DOHH2 (cell line): ENCODE data around the gene NPAS3.

Source experiments
- H3F3A ChIP-seq: fragments of 200-600 bp; sonication (generic), shearing (Covaris generic); 2 replicates; pipeline ENCODE4 v1.6.0; 2016; ENCODE audit warnings: antibody characterized with exemption, mild to moderate bottlenecking; ENCODE audit not compliant: control insufficient read depth, insufficient read depth
- H3K27ac ChIP-seq: fragments of 200-600 bp; sonication (generic); 2 replicates; pipeline ENCODE4 v1.5.1; 2014; ENCODE audit warnings: low read depth, mild to moderate bottlenecking, low read length, moderate library complexity
- H3K27me3 ChIP-seq: fragments of 200-600 bp; sonication (generic); 2 replicates; pipeline ENCODE4 v1.6.1; 2014; ENCODE audit warnings: mild to moderate bottlenecking, low read length, mixed read lengths; ENCODE audit not compliant: control insufficient read depth
- H3K36me3 ChIP-seq: fragments of 200-600 bp; sonication (generic); 2 replicates; pipeline ENCODE4 v1.6.1; 2014; ENCODE audit warnings: mild to moderate bottlenecking, low read length, moderate library complexity, mixed read lengths; ENCODE audit not compliant: control insufficient read depth
- H3K4me1 ChIP-seq: fragments of 200-600 bp; sonication (generic); 2 replicates; pipeline ENCODE4 v1.6.1; 2014; ENCODE audit warnings: mild to moderate bottlenecking, low read length, mixed read lengths; ENCODE audit not compliant: control insufficient read depth
- H3K4me2 ChIP-seq: fragments of 200-600 bp; sonication (generic); 2 replicates; pipeline ENCODE4 v1.6.0; 2014; ENCODE audit warnings: mild to moderate bottlenecking, low read length, moderate library complexity
- H3K4me3 ChIP-seq: fragments of 200-600 bp; sonication (generic); 2 replicates; pipeline ENCODE4 v1.5.1; 2014; ENCODE audit warnings: mild to moderate bottlenecking, low read length, mixed read lengths
- H3K79me2 ChIP-seq: fragments of 200-600 bp; sonication (generic); 2 replicates; pipeline ENCODE4 v1.6.1; 2014; ENCODE audit warnings: mild to moderate bottlenecking, low read length, mixed read lengths; ENCODE audit not compliant: control insufficient read depth
- H3K9me2 ChIP-seq: fragments of 200-600 bp; sonication (generic); replicated peaks from 2 replicates; pipeline ENCODE4 v1.6.1; 2014; ENCODE audit warnings: mild to moderate bottlenecking, low read length, mixed read lengths; ENCODE audit not compliant: control insufficient read depth
- H3K9me3 ChIP-seq: fragments of 200-600 bp; sonication (generic); 2 replicates; pipeline ENCODE4 v1.6.1; 2014; ENCODE audit warnings: antibody characterized with exemption, low read length, mixed read lengths; ENCODE audit not compliant: control insufficient read depth, insufficient read depth
- H4K20me1 ChIP-seq: fragments of 200-600 bp; sonication (generic); 2 replicates; pipeline ENCODE4 v1.6.0; 2014; ENCODE audit warnings: low read depth, mild to moderate bottlenecking, antibody characterized with exemption, low read length, moderate library complexity; ENCODE audit not compliant: control insufficient read depth, insufficient read depth
- EZH2phosphoT487 ChIP-seq: fragments of 200-600 bp; sonication (generic); IDR thresholded peaks from 2 replicates; pipeline ENCODE4 v1.6.1; 2017; ENCODE audit warnings: borderline replicate concordance, mild to moderate bottlenecking, antibody characterized with exemption, low read length, moderate library complexity, mixed read lengths
- TF ChIP-seq, protein P1 (sequence below): fragments of 200-600 bp; sonication (generic); IDR thresholded peaks from one replicate; pipeline ENCODE4 v1.5.1; 2014; ENCODE audit warnings: antibody characterized with exemption, mild to moderate bottlenecking, low read depth, low read length; ENCODE audit not compliant: poor library complexity, severe bottlenecking

The NPAS3 gene

DNA sequence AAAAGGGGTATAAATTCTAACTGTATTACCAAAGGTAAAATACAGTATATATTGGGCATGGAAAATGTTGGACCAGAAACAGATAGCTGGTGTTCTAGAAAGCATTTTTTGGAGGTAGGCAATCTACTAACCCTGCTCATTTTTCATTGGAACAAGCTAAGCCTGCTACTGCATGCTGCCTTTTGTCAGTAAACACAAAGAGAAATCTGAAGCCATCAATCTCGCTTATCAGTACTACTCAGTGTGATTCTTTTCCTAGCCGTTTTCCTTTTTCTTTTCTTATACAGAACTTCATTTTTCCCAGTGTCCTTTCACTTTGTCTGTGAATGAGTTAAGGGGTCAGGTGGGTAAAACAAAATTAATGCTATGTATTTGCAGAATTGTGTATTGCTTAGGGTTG lies 312.3 kb downstream of the NPAS3 start:
- no peaks in the 10 kb centered on the region for H4K20me1 ChIP-seq
- no peak overlapping the region for H3K4me3 ChIP-seq
- H3K9me3 ChIP-seq: no peaks in the 10 kb centered on the region
- H3F3A ChIP-seq: no peaks in the 10 kb centered on the region
- H3K4me1 ChIP-seq: no peaks in the 10 kb centered on the region
- no peaks in the 10 kb centered on the region for H3K79me2 ChIP-seq
- TF ChIP-seq EZH2phosphoT487: no peak
- TF ChIP-seq, protein P1, sequence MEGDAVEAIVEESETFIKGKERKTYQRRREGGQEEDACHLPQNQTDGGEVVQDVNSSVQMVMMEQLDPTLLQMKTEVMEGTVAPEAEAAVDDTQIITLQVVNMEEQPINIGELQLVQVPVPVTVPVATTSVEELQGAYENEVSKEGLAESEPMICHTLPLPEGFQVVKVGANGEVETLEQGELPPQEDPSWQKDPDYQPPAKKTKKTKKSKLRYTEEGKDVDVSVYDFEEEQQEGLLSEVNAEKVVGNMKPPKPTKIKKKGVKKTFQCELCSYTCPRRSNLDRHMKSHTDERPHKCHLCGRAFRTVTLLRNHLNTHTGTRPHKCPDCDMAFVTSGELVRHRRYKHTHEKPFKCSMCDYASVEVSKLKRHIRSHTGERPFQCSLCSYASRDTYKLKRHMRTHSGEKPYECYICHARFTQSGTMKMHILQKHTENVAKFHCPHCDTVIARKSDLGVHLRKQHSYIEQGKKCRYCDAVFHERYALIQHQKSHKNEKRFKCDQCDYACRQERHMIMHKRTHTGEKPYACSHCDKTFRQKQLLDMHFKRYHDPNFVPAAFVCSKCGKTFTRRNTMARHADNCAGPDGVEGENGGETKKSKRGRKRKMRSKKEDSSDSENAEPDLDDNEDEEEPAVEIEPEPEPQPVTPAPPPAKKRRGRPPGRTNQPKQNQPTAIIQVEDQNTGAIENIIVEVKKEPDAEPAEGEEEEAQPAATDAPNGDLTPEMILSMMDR: no peak
- H3K36me3 ChIP-seq: no peaks in the 10 kb centered on the region
- no peak overlapping the region for H3K4me2 ChIP-seq
- no peak overlapping the region for H3K27ac ChIP-seq
- no peaks in the 10 kb centered on the region for H3K9me2 ChIP-seq
- no peaks in the 10 kb centered on the region for H3K27me3 ChIP-seq

DNA sequence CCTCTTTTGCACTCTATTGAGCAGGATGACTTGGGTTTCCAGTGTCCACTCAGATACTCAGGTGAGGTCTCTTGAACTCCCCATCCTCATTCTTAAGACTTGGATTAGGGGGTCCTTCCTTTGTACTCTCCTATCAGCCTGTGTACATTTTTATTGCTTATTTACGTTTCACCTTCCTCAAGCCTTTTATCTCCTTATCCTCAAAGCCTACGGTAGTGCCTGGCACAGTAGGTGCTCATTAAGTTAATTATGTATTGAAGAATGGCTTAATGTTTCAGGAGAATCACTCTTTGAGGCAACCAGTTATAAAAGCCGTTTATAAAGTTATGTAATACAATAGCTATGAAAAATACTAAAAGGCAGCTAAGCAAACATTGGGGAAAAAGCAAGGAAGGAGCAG lies 315.7 kb downstream of the NPAS3 start:
- H3K27me3 ChIP-seq: no peaks in the 10 kb centered on the region
- TF ChIP-seq, protein P1: no peak
- TF ChIP-seq EZH2phosphoT487: no peak
- no peak overlapping the region for H3K27ac ChIP-seq

DNA sequence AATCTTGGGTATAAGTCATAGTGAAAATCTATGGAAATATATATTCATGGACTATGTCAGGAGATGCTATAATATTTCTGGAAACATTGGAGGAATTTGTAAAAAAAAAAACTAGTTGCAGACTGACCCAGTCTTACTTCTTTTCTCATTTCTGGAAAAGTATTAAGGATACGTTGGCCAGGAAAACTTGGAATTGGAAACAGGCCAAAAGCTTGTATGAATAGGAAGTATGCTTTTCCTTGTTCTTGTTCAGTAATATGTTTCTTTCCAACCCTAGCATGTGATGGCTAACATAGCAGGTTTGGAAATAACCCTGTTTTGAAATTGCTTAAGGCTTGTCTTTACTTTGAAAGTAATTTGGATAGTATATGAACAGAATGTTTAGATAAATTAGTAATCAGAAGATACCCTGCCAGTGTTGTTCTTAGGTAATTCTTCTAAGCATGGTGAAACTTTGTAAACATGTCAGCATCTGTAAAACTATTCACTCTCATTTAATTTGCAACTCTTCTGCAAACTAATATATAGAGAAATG lies 316.2 kb downstream of the NPAS3 start:
- H3K4me3 ChIP-seq: no peak overlapping the region
- H3K4me2 ChIP-seq: no peak overlapping the region
- H3K4me1 ChIP-seq: no peaks in the 10 kb centered on the region
- H4K20me1 ChIP-seq: no peaks in the 10 kb centered on the region
- no peaks in the 10 kb centered on the region for H3K36me3 ChIP-seq
- TF ChIP-seq, protein P1: no peak
- TF ChIP-seq EZH2phosphoT487: no peak
- H3K27me3 ChIP-seq: no peaks in the 10 kb centered on the region
- H3F3A ChIP-seq: no peaks in the 10 kb centered on the region
- no peaks in the 10 kb centered on the region for H3K9me3 ChIP-seq
- H3K79me2 ChIP-seq: no peaks in the 10 kb centered on the region
- H3K9me2 ChIP-seq: no peaks in the 10 kb centered on the region
- no peak overlapping the region for H3K27ac ChIP-seq

More for the DNA sequence above, 315.7 kb downstream of the NPAS3 start:
- Histone ChIP-seq H3K9me2 (no peaks in the 10 kb centered on the region), H3K79me2 (no peaks in the 10 kb centered on the region), H3K9me3 (no peaks in the 10 kb centered on the region), H3K4me2 (no peak overlapping the region), H3K36me3 (no peaks in the 10 kb centered on the region), H3K4me3 (no peak overlapping the region), H3K4me1 (no peaks in the 10 kb centered on the region), H3F3A (no peaks in the 10 kb centered on the region), H4K20me1 (no peaks in the 10 kb centered on the region)

DNA sequence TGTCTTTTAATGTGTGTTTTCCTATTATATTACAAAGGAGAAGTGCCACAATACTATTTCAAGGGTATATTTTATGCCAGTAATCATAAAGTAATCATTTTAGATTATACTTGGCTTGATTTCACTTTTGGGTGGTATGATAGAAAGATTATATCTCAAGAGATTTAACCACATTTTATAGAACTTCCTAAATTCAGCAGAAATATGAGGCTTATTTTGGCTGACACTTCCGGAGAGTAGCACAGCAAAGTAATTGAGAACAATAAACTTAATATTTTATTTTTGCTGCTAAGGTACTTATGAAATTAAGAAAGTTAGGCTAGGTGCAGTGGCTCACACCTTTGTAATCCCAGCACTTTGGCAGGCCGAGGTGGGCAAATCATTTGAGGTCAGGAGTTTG lies 319.1 kb downstream of the NPAS3 start:
- H3K4me3 ChIP-seq: no peak overlapping the region
- H3K4me1 ChIP-seq: no peaks in the 10 kb centered on the region
- TF ChIP-seq, protein P1: no peak
- TF ChIP-seq EZH2phosphoT487: no peak
- no peaks in the 10 kb centered on the region for H4K20me1 ChIP-seq
- no peak overlapping the region for H3K4me2 ChIP-seq
- H3K79me2 ChIP-seq: no peaks in the 10 kb centered on the region
- H3K27ac ChIP-seq: no peak overlapping the region
- H3K27me3 ChIP-seq: no peaks in the 10 kb centered on the region
- no peaks in the 10 kb centered on the region for H3F3A ChIP-seq
- H3K36me3 ChIP-seq: no peaks in the 10 kb centered on the region
- H3K9me2 ChIP-seq: no peaks in the 10 kb centered on the region
- no peaks in the 10 kb centered on the region for H3K9me3 ChIP-seq
